Measurements from ENCODE around the gene HAL. TPM values are rescaled to one million over a fixed set of nuclear protein-coding genes. Genes with fewer than 3 reads are reported as not detected.

The HAL gene
- total RNA-seq, 1 donor from 2014 or later: 2.5 TPM

DNA sequence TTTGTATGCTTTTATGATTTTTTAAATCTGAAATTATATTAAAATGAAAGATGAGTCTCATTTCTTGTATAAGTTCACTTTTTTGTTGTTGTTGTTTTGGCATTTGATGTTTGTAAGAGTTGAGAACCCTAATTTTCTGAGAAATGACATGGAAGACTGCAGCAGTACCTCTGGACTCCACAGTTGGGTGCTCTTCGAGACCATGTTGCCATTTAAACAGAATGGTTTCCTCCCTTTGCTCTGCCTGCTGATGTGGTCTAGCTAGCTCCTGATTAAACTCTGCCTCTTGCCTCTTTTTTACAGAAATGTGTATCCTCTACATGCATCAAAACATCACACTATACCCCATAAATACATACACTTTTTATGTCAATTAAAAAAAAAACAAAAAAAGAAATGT, 45.0 kb upstream of the HAL start:
- DNase-seq (no peak), ATAC-seq (ENCODE audit: low read depth) (no peak)
- TF ChIP-seq, protein P1, sequence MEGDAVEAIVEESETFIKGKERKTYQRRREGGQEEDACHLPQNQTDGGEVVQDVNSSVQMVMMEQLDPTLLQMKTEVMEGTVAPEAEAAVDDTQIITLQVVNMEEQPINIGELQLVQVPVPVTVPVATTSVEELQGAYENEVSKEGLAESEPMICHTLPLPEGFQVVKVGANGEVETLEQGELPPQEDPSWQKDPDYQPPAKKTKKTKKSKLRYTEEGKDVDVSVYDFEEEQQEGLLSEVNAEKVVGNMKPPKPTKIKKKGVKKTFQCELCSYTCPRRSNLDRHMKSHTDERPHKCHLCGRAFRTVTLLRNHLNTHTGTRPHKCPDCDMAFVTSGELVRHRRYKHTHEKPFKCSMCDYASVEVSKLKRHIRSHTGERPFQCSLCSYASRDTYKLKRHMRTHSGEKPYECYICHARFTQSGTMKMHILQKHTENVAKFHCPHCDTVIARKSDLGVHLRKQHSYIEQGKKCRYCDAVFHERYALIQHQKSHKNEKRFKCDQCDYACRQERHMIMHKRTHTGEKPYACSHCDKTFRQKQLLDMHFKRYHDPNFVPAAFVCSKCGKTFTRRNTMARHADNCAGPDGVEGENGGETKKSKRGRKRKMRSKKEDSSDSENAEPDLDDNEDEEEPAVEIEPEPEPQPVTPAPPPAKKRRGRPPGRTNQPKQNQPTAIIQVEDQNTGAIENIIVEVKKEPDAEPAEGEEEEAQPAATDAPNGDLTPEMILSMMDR (IDR thresholded peaks at IDR 0.05): no peak
- no peaks in the 10 kb centered on the region for H3K36me3 Mint-ChIP-seq (ENCODE audit: low read depth)
- CTCF ChIA-PET: no interaction called here
- no peaks in the 10 kb centered on the region for H3K9me3 Mint-ChIP-seq
- intact Hi-C loops (cut with micrococcal nuclease): no loop called here
- no peak overlapping the region for H3K27ac Mint-ChIP-seq
- POLR2A ChIA-PET: interaction anchor here (0.7 kb wide), 1 partner anchor 166 kb away, joined by 3 read pairs; no protein-coding TSS in a partner anchor
- no peaks in the 10 kb centered on the region for H3K27me3 Mint-ChIP-seq
- no peak overlapping the region for H3K4me3 Mint-ChIP-seq
- peaks cover 36% of the 10 kb centered on the region for H3K4me1 Mint-ChIP-seq

- Mint-ChIP-seq H3K9me3 (no peaks in the 10 kb centered on the region), H3K4me3 (no peak overlapping the region), H3K36me3 (ENCODE audit: low read depth) (no peaks in the 10 kb centered on the region), H3K4me1 (peaks cover 29% of the 10 kb centered on the region), H3K27ac (no peak overlapping the region), H3K27me3 (no peaks in the 10 kb centered on the region)
- ChIA-PET CTCF (interaction anchor here (1.4 kb wide), 1 partner anchor 21 kb away, joined by 4 read pairs; no protein-coding TSS in a partner anchor), POLR2A (no interaction called here)
- ATAC-seq (ENCODE audit: low read depth): no peak
- intact Hi-C loops (cut with micrococcal nuclease): no loop called here
- DNase-seq: no peak
- TF ChIP-seq, protein P1 (IDR thresholded peaks at IDR 0.05): no peak
These were observed 44.4 kb upstream of the HAL start for GRCh38 chr12:96040305-96041133.

DNA sequence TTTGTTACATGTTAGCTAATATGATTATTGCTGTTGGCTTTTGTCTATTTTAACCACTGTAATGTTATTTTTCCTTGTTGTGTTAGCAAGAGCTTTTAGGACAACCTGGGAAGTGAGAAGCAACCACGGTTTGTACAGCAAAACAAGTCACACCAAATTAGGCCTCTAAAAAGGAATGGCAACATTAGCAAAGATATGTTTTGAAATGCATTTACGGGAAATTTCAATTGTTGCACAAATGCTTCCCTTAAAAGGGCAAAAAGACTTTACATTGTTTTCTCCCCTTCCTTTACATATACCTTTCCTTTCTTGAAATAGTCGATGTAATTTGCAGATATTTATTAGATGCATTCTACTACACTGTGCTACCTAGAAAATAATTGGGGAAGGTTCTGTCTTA, 43.4 kb upstream of the HAL start:
- Mint-ChIP-seq H3K4me3 (no peak overlapping the region), H3K27ac (no peak overlapping the region), H3K27me3 (no peaks in the 10 kb centered on the region), H3K4me1 (peaks cover 19% of the 10 kb centered on the region), H3K9me3 (no peaks in the 10 kb centered on the region), H3K36me3 (ENCODE audit: low read depth) (no peaks in the 10 kb centered on the region)
- intact Hi-C loops (cut with micrococcal nuclease): loop anchor here (5.0 kb wide), 1 partner anchor 868 kb away; the partner anchor contains the start of gene NEDD1
- CTCF ChIA-PET: interaction anchor here (1.4 kb wide), 1 partner anchor 22 kb away, joined by 4 read pairs; no protein-coding TSS in a partner anchor
- DNase-seq: no peak
- TF ChIP-seq, protein P1 (IDR thresholded peaks at IDR 0.05): no peak
- ATAC-seq (ENCODE audit: low read depth): no peak
- POLR2A ChIA-PET: no interaction called here

DNA sequence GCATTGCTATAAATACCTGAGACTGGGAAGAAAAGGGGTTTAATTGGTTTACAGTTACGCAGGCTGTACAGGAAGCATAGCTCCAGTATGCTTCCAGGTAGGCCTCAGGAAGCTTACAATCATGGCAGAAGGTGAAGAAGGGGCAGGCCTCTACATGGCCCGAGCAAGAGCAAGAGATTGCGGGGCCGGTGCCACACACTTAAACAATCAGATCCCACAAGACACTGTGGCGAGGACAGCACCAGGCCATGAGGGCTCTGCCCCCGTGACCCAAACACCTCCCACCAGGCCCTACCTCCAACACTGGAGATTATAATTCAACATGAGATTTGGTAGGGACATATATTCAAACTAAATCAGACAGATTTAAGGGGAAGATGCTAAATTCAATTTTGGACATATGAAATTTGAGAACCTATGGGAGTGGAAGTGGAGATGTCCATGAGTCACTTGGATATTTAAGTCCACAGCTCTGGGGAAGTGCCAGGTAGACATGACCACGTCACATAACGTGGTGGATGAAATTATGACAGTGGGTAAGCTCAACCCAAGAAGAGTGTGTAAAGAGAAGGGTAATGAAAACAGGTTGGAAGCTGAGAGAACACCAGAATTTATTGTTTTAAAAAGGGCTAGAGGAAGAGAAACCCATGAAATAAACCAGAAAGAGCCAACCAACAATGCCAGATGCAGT, 40.8 kb upstream of the HAL start:
- Mint-ChIP-seq H3K9me3 (no peaks in the 10 kb centered on the region), H3K4me1 (peaks cover 19% of the 10 kb centered on the region), H3K27ac (no peak overlapping the region), H3K27me3 (no peaks in the 10 kb centered on the region), H3K36me3 (ENCODE audit: low read depth) (no peaks in the 10 kb centered on the region), H3K4me3 (no peak overlapping the region)
- intact Hi-C loops (cut with micrococcal nuclease): loop anchor here (1.0 to 5.0 kb wide), 2 partner anchors 7 to 870 kb away; partner anchors contain the start of gene NEDD1
- ATAC-seq (ENCODE audit: low read depth): no peak
- no peak for DNase-seq
- TF ChIP-seq, protein P1 (IDR thresholded peaks at IDR 0.05): no peak
- ChIA-PET CTCF (interaction anchor here (1.0 to 1.3 kb wide), 2 partner anchors 20 to 178 kb away, joined by 3 to 6 read pairs; no protein-coding TSS in a partner anchor), POLR2A (interaction anchor here (0.6 to 2.1 kb wide), 8 partner anchors 8 to 178 kb away, joined by 3 to 19 read pairs (median 9); partner anchors contain the start of genes AMDHD1 and CCDC38)

Data from activated B cell treated with CpG ODN at 0.5 μM for 24 hours (primary cell).